B cell (primary cell): ENCODE measurements around the gene ZMAT3. TPM values are rescaled to one million over a fixed set of nuclear protein-coding genes. Genes with fewer than 3 reads are reported as not detected.

Experiments
- ATAC-seq: fragments of 200-7000 bp; cut with Tn5 transposase; one replicate; pipeline ENCODE4 v1.10.0; 2021; ENCODE audit warnings: low read depth, mild to moderate bottlenecking, moderate number of reproducible peaks, moderate library complexity
- CTCF ChIA-PET: fragments of 350-600 bp; sonication (Branson Sonifier 250); formaldehyde crosslinking; loops from one replicate; lab custom pipeline; 2021; ENCODE audit warnings: antibody characterized with exemption, inconsistent platforms; lab: Charles Lee
- POLR2A ChIA-PET: fragments of 350-600 bp; sonication (Branson Sonifier 250); formaldehyde crosslinking; loops from one replicate; lab custom pipeline; 2021; ENCODE audit warnings: antibody characterized with exemption; lab: Charles Lee
- DNase-seq: peaks from one replicate; pipeline ENCODE4 v3.0.0; 2013
- H2AFZ ChIP-seq: 2 replicates; pipeline ENCODE4 v1.6.1; 2012; ENCODE audit warnings: mild to moderate bottlenecking, low read depth, low read length; ENCODE audit not compliant: insufficient read depth, poor library complexity, severe bottlenecking
- H3K27ac ChIP-seq, 2 donors: 1 replicate in 1 of 2; 2 replicates in 1 of 2; pipeline ENCODE4 v1.5.1; 2012 to 2013; ENCODE audit warnings: low read length in 2 of 2, mild to moderate bottlenecking in 2 of 2, moderate library complexity in 1 of 2
- H3K27me3 ChIP-seq, 4 experiments: fragments of 200-600 bp in 1 of 4; sonication (generic) in 1 of 4; replicated peaks in 1 of 4; 1 replicate in 2 of 4; 2 replicates in 2 of 4; pipeline versions ENCODE4 v1.6.1 to v1.7.0; 2013 to 2016; ENCODE audit warnings: low read length in 3 of 4, mild to moderate bottlenecking in 2 of 4, mixed read lengths in 1 of 4, moderate library complexity in 1 of 4; ENCODE audit not compliant: insufficient read depth in 4 of 4, control insufficient read depth in 3 of 4; ENCODE audit errors: control extremely low read depth in 1 of 4
- H3K36me3 ChIP-seq, 2 experiments: replicated peaks in 1 of 2; 1 replicate in 1 of 2; 2 replicates in 1 of 2; pipeline versions ENCODE4 v1.6.1 to v1.7.1; 2013; ENCODE audit warnings: low read length in 1 of 2; ENCODE audit not compliant: insufficient read depth in 2 of 2, control insufficient read depth in 1 of 2; ENCODE audit errors: control extremely low read depth in 1 of 2, extremely low read depth in 1 of 2
- H3K4me1 ChIP-seq, 2 donors: fragments of 200-600 bp in 1 of 2; sonication (generic) in 1 of 2; 1 replicate in 1 of 2; 2 replicates in 1 of 2; pipeline versions ENCODE4 v1.5.1 to v1.6.1; 2013 to 2017; ENCODE audit warnings: low read length in 2 of 2; ENCODE audit not compliant: control insufficient read depth in 2 of 2, insufficient read depth in 2 of 2
- H3K4me2 ChIP-seq: replicated peaks from 2 replicates; pipeline ENCODE3; 2012; ENCODE audit warnings: mild to moderate bottlenecking, low read depth, low read length; ENCODE audit not compliant: poor library complexity, severe bottlenecking
- H3K4me3 ChIP-seq, 5 experiments: fragments of 200-600 bp in 1 of 5; sonication (generic) in 1 of 5; 1 replicate in 3 of 5; 2 replicates in 2 of 5; pipeline versions ENCODE4 v1.5.1 to v1.7.0; 2011 to 2016; ENCODE audit warnings: low read length in 4 of 5, mild to moderate bottlenecking in 4 of 5, low read depth in 2 of 5, control low read depth in 1 of 5, moderate library complexity in 1 of 5; ENCODE audit not compliant: insufficient read depth in 1 of 5; ENCODE audit errors: control extremely low read depth in 1 of 5, extremely low read depth in 1 of 5
- H3K79me2 ChIP-seq: fragments of 200-600 bp; sonication (generic); one replicate; pipeline ENCODE4 v1.6.0; 2016; ENCODE audit warnings: low read length; ENCODE audit not compliant: control insufficient read depth, insufficient read depth
- H3K9ac ChIP-seq: fragments of 200-600 bp; sonication (generic); 2 replicates; pipeline ENCODE4 v1.6.1; 2017; ENCODE audit warnings: mild to moderate bottlenecking, low read length, moderate library complexity
- H3K9me3 ChIP-seq, 3 donors: one replicate each; pipeline versions ENCODE4 v1.6.1 to v1.7.1; 2013; ENCODE audit warnings: low read length in 2 of 3; ENCODE audit not compliant: control insufficient read depth in 2 of 3, insufficient read depth in 1 of 3; ENCODE audit errors: control extremely low read depth in 1 of 3
- H4K20me1 ChIP-seq: 2 replicates; pipeline ENCODE4 v1.6.0; 2012; ENCODE audit warnings: mild to moderate bottlenecking, low read length; ENCODE audit not compliant: insufficient read depth, control insufficient read depth, poor library complexity, severe bottlenecking
- H3K27ac Mint-ChIP-seq: one replicate; pipeline ENCODE4 v1.8.0; 2021; ENCODE audit warnings: mixed read lengths
- H3K27me3 Mint-ChIP-seq: one replicate; pipeline ENCODE4 v1.8.0; 2021; ENCODE audit warnings: mixed read lengths
- H3K4me1 Mint-ChIP-seq: one replicate; pipeline ENCODE4 v1.8.0; 2021; ENCODE audit warnings: mixed read lengths
- H3K4me3 Mint-ChIP-seq: one replicate; pipeline ENCODE4 v1.8.0; 2021; ENCODE audit warnings: mixed read lengths
- H3K9me3 Mint-ChIP-seq: one replicate; pipeline ENCODE4 v1.8.0; 2022; ENCODE audit warnings: mixed read lengths; ENCODE audit not compliant: insufficient read depth
- EZH2 ChIP-seq: IDR thresholded peaks from 2 replicates; pipeline ENCODE4 v1.6.1; 2012; ENCODE audit warnings: borderline replicate concordance, low read depth, mild to moderate bottlenecking, moderate library complexity, low read length; ENCODE audit not compliant: insufficient read depth, poor library complexity, severe bottlenecking
- WGBS: methylation state at CpG from one replicate; pipeline ENCODE4 v1.1.5; 2013; ENCODE audit warnings: missing lambda C conversion rate; ENCODE audit not compliant: insufficient coverage; 5-methylcytosine and 5-hydroxymethylcytosine counted together
- intact Hi-C: fragments of 100-400 bp; cut with micrococcal nuclease; formaldehyde crosslinking; loops from one replicate; pipeline ENCODE4 v1.10.0; 2022
- polyA plus RNA-seq: library from polyadenylated mRNA; depleted of rRNA; stranded (reverse); fragments of >200 nt; gene quantifications from 2 replicates; pipeline ENCODE4 v1.2.3, GENCODE V29; 2012
- total RNA-seq, 2 donors: library from RNA; stranded (reverse); fragments of 120-200 nt in 1 of 2; gene quantifications; 1 replicate in 1 of 2; 2 replicates in 1 of 2; pipeline versions ENCODE4 v1.2.3 to v1.2.4, GENCODE V29; 2013 to 2022
- TF ChIP-seq, protein P1 (sequence below): fragments of 200-600 bp; IDR thresholded peaks from one replicate; pipeline ENCODE4 v1.8.0; 2022; ENCODE audit warnings: antibody characterized with exemption, mild to moderate bottlenecking

The ZMAT3 gene
- total and polyA plus RNA-seq, 2 donors (not counting 1 experiment from before 2014, with no cell fraction given), result 3.6 to 19.5 TPM

DNA sequence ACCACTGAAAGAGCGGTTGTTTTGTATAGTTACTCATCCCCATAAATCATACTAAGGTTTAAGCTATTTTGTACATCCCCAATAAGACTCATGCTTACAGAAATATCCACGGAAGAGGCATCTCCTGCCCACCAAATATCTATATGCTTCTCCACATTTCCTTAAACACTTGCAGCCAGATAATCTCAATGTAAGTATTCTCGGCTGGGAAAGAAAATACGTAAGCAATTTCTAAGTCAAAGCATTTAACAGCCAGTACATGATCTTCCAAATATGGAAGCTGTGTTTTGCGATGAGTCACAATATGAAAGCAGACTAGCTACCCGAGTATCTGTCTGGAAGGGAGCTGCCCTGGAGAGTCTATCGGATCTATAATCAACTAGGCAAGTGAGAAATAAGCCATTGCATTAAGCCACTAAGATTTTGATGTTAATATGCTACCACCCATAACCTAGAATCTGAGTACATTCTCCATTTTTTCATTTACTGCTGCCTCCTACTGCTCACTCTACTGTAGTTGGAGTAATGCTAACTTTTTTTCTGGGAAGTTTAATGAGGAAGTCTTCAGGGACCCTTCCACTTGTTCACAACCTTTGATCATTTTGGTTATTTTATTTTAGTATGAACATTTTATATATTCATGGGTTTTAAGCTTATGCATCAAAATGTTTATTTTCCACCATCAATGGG is 26.9 kb upstream of the ZMAT3 start:
- Mint-ChIP-seq H3K27ac (no peak overlapping the region), H3K9me3 (no peaks in the 10 kb centered on the region), H3K4me3 (no peak overlapping the region), H3K4me1 (no peaks in the 10 kb centered on the region), H3K27me3 (peaks cover 3% of the 10 kb centered on the region)
- ATAC-seq (no peak), DNase-seq (no peak)
- H3K79me2 ChIP-seq, result no peaks in the 10 kb centered on the region
- H3K4me3 ChIP-seq, result no peak overlapping the region
- H2AFZ ChIP-seq, result no peak overlapping the region
- TF ChIP-seq EZH2, result no peak
- TF ChIP-seq, protein P1, sequence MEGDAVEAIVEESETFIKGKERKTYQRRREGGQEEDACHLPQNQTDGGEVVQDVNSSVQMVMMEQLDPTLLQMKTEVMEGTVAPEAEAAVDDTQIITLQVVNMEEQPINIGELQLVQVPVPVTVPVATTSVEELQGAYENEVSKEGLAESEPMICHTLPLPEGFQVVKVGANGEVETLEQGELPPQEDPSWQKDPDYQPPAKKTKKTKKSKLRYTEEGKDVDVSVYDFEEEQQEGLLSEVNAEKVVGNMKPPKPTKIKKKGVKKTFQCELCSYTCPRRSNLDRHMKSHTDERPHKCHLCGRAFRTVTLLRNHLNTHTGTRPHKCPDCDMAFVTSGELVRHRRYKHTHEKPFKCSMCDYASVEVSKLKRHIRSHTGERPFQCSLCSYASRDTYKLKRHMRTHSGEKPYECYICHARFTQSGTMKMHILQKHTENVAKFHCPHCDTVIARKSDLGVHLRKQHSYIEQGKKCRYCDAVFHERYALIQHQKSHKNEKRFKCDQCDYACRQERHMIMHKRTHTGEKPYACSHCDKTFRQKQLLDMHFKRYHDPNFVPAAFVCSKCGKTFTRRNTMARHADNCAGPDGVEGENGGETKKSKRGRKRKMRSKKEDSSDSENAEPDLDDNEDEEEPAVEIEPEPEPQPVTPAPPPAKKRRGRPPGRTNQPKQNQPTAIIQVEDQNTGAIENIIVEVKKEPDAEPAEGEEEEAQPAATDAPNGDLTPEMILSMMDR, result no peak
- no peak overlapping the region for H3K27ac ChIP-seq
- ChIA-PET POLR2A (no interaction called here), CTCF (interaction anchor here (0.7 to 2.8 kb wide), 5 partner anchors 25 to 222 kb away, joined by 3 to 11 read pairs (median 3); no protein-coding TSS in a partner anchor)
- H3K4me2 ChIP-seq, result no peak overlapping the region
- no peaks in the 10 kb centered on the region for H3K9me3 ChIP-seq
- H3K36me3 ChIP-seq, result no peaks in the 10 kb centered on the region
- intact Hi-C loops, result no loop called here
- H3K9ac ChIP-seq, result no peak overlapping the region
- WGBS, result 100% methylated on average over 1 of the region's 7 CpGs
- no peaks in the 10 kb centered on the region for H3K27me3 ChIP-seq
- no peaks in the 10 kb centered on the region for H3K4me1 ChIP-seq
- H4K20me1 ChIP-seq, result no peaks in the 10 kb centered on the region

DNA sequence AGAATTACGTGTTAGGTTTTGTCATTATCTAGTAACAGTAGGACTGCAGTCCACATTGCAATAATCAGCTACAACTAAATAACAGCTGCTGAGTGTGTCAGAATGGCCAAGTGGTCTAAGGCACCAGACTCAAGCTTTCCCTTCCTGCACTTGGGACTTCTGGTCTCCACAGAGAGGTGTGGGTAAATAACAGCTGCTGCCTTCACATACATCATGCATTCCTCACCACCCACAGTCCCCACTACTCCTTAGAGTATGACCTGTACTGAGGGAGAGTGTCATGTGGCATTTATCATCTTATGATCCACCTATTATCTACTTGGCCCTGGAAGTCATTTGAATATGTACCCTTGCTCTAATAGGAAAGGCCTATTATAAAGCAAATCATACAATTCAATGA is 22.2 kb upstream of the ZMAT3 start:
- Histone ChIP-seq H3K79me2 (no peaks in the 10 kb centered on the region), H2AFZ (no peak overlapping the region), H3K9me3 (no peaks in the 10 kb centered on the region), H3K27ac (no peak overlapping the region), H3K4me1 (no peaks in the 10 kb centered on the region), H4K20me1 (no peaks in the 10 kb centered on the region), H3K36me3 (no peaks in the 10 kb centered on the region), H3K4me2 (no peak overlapping the region), H3K9ac (no peak overlapping the region), H3K4me3 (no peak overlapping the region), H3K27me3 (no peaks in the 10 kb centered on the region)
- CTCF ChIA-PET, result interaction anchor here (0.6 to 1.2 kb wide), 3 partner anchors 10 to 78 kb away, joined by 3 read pairs; no protein-coding TSS in a partner anchor
- H3K27ac Mint-ChIP-seq, result no peak overlapping the region
- no CpG with 5 or more reads among the region's 1 CpG for WGBS
- H3K4me3 Mint-ChIP-seq, result no peak overlapping the region
- intact Hi-C loops, result no loop called here
- H3K9me3 Mint-ChIP-seq, result no peaks in the 10 kb centered on the region
- TF ChIP-seq, protein P1, result no peak
- TF ChIP-seq EZH2, result no peak
- peaks cover 3% of the 10 kb centered on the region for H3K27me3 Mint-ChIP-seq
- no peak for DNase-seq
- POLR2A ChIA-PET, result no interaction called here
- H3K4me1 Mint-ChIP-seq, result no peaks in the 10 kb centered on the region
- ATAC-seq, result no peak
